ENCODE data around the gene EDNRA.

The EDNRA gene

DNA sequence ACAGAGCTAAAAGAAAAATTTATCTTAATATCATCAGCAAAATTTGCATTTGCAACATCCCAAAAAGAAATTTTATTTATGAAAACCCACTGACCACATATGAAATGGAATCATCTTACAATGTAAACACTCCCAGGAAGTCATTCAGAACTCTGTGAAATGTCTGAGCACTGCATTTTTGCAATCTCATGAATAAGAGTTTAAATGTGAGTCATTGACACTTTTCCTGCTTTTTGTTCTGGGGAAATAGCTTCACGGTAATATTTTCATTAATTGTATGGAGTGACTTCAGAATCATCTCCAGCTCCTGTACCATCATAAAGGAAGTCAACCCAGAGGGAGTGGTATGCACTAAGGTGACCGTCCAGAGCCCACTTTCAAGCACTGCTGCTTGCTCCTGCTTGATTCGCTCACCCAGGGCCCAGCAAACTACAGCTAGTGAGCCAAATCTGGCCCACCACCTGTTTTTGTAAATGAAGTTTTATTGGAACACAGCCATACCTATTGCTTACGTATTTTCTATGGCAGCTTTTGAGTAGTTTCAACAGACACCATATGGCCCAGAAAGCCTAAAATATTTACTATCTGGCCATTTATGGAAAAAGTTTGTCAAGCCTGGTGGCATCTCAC, 17.2 kb downstream of the EDNRA start:
- no peak for DNase-seq

- no peak for DNase-seq
Measured at GRCh38 chr4:147508346-147508745, 27.4 kb downstream of the EDNRA start.

GRCh38 chr4:147509386-147509785, 28.5 kb downstream of the EDNRA start:
- DNase-seq, result no peak

- no peak for DNase-seq
Measured at GRCh38 chr4:147510962-147511668, 30.2 kb downstream of the EDNRA start.

GRCh38 chr4:147513091-147513490, 32.2 kb downstream of the EDNRA start:
- DNase-seq, result no peak

- no peak for DNase-seq
Measured at GRCh38 chr4:147513952-147514351, 33.1 kb downstream of the EDNRA start.

DNA sequence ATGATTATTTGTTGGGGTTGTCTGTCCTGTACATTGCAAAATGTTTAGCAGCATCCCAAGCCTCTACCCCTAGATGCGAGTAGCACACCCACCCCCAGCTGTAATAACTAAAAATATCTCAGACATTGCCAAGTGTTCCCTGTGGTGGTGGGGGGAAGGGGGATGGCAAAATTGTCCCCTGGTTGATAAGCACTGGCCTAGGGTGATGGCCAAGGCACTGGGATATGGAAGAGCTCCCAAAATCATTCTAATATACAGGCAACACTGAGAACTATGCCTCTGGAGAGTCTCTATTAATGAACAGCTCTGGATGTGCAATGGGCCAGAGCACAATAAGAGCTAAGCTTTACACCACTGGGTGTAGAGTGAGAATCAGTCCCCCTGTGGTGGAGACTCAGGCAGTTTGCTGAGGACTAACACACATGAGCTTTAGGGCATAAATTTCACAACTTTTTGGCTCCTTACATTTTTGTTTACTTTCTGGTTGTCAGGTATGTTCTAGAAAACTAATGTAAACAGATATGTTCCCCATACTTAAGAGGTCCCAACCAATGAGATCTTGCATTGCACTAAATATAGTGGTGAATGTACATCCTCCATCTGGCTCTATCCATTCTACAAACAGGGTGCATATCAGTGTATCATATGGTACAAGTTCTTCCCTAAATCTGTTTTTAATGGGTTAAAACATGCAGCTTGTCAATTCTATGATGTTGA, 34.5 kb downstream of the EDNRA start:
- DNase-seq, result no peak

DNA sequence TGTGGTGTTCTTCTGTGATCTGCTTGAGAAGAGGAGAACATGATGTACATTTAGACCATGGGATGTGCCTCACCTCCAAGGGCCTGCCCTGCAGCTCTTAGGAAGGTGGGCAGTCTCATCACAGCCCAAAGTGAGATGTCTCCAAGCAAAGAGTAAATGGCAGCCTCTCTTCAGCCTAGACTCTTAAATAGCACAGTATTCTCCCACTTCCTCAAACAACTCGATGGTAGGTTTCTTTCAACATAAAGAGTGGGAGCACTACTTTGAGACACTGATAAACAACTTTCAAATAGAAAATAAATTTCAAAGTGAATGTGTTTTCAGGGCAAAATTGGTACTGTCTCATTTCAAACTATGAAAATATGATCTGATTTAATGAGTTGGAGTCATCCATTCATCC, 35.2 kb downstream of the EDNRA start:
- no peak for DNase-seq

DNA sequence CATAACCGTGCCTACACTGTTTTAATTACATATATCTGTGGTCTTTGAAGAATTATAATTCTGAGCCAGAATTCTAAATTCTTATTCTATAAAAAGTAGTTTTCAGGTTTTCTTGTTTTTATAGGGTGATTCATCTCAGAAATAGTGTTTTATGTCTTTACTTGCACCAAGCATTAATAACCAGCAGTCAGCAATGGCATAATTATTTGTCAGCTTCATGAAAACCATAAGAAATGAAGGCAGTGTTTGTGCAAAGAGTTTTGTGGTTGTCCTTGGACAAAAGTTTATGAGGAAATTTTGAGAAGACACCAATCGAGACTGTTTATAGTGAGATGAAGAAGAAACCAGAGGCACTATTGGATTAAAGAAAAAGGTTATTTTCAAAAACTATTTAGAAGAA, 37.2 kb downstream of the EDNRA start:
- DNase-seq, result no peak

DNA sequence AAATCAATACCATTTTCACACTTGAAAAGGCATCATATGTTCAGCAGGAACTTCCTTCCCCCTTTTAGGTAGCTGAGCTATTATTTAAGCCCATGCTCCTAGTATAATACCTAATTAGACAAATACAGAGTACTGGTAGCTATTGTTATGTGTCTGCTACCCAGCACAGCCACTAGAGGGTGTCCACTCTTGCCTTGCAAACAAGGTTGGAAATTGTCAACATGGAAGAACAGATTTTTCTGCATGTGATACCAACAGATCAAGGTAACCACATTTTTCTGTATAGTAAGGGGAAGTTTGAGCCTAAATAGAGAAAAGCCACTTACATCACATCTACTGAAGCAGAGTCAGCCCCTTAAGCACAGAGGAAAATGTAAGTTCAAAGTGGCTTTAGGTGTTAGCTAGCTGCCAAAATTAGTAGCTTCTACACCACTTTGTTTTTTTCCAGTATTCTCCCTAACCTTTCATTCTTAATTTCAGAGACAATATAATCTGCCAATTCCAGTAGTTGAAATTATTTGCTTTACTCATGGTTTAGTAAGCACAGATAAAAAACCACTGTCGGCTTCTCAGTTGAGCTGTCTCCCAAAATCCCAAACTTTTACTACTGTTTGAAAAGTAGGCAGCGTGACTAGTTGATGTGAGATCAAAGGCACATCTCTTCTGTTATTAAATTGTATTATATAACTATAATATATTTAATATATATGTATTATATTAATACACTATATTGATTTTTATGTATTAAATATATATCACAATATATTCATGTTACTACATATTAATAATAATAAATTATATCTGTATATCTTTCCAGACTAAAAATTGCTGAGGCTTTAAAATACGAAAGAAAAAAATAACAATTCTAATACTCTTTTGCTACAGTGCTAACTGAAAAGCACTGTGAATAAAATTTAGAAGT, 38.2 kb downstream of the EDNRA start:
- peak; percentile 45 for DNase-seq

DNA sequence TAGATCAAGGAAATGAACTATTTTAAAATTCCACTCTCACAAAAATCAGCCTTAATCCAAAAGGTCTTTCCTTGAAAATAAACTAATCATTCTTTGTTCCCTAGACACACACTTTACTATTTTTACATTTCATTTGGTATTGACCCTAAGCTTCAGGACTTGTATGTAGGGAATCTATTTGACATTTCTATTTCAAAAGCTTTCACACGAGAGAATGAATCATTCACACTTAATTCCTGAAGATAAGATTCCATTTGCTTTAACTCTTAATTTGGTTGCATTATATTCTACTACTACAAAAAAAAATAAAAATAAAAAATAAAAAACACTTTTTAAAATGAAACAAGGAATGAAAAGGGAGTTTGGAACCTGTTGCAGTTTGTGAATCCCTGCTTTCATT, 43.7 kb downstream of the EDNRA start:
- no peak for DNase-seq

GRCh38 chr4:147525494-147526271, 44.8 kb downstream of the EDNRA start:
- no peak for DNase-seq

DNA sequence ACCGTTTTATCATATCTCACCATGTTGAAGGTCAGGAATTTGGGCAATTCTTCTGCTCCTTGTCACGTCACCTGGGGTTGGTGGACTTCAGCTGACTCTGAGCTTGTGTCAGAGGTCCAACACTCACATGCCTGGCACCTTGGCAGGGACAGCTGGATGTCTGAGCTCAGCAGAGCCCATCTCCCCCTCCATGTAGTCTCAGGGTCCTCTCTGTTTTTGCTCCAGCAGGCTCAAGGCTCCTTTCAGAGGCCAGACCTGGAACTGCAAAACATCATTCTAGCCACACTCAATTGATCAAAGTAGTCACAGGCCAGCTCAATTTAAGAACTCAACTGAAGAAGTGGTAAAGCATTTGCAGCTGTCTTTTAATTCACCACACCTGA, 45.4 kb downstream of the EDNRA start:
- no peak for DNase-seq

- DNase-seq, result no peak
Measured at GRCh38 chr4:147528054-147528453, 47.2 kb downstream of the EDNRA start.

DNA sequence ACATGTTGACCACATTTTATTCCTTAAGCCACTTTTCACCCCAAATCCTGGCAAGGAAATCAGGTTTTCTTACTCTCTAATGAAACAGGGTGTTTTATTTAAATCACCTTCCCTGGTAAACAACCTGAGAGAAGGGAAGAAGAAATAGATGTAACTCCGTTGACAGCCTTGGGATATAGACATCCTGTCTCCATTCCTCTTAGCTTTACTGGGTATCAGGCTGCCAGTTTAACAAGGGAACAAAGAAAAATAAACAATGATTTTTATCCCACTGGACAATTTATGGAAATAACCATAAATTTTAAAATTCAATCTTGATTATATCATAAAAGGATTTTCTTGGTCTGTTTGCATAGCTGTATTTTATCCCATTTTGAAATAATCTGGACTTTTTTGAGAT, 49.2 kb downstream of the EDNRA start:
- no peak for DNase-seq

DNA sequence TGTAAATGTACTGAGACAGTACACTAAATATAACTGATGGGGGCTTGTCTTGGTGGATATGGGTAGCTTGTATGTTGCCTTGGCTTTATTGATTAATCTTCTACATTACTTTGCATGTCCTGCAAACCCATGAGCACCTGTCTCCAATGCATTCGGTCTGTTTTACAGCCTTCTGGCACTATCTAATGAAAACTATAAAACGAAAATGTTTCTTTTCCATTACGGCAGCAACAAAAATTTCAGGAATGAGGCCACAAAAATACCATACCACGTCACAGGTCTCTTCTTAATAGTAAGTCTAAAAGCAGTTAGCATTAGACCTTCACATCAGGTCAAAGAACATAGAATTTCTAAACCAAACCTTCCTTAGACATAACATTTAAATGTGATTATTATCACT, 49.8 kb downstream of the EDNRA start:
- DNase-seq, result no peak

DNA sequence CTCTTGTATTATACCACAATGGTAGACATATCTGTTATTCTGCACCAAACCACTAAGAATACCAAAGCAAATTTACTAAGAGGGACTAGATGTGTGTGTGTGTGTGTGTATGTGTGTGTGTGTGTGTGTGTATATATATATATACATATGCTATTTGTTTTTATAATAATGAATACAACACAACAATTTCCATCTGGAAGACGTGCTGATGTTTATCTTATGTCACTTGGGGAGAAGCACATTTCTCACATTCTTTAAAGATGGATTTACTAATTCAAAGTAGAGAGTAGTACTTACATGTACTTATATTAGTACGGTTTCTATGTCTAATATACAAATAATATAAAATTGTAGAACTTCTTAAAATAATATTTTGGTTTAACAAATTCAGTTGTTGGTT, 52.0 kb downstream of the EDNRA start:
- DNase-seq, result no peak

DNA sequence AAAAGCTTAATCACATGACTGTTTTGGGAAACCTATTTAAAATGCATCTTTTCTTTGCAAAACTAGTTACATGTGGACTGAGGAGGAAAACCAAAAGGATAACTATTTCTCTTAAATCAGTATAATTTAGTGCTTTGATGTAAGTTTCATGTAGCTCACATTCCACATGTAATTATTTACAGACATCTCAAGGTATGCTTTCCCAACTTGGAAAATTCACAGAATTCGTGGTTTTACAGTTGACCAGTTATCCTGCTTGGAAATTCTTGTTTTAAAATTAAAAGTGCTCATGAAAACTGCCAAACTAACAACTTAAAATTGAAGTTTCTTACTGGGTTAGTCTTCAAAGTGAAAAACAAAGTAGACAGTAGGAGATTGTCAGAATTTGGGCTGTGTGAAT, 52.4 kb downstream of the EDNRA start:
- DNase-seq, result no peak

DNA sequence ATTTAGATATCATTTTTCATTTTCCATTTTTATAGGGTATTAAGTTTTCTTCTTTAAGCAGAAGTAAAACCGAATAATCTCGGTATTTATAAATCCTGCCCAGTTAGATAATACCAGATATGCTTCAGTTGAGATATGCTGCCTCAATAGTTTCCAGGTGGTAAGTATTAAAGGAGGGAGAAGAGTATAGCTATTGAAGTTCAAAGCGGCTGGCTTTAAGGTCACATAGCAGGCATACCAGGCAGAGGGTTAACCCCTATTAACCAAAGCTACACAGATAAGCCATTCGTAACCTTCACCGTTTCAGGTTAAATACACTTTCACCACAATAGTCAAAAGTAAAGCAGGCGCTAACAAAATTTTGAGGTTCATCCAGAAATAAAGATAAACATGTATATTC, 54.2 kb downstream of the EDNRA start:
- DNase-seq, result no peak

DNA sequence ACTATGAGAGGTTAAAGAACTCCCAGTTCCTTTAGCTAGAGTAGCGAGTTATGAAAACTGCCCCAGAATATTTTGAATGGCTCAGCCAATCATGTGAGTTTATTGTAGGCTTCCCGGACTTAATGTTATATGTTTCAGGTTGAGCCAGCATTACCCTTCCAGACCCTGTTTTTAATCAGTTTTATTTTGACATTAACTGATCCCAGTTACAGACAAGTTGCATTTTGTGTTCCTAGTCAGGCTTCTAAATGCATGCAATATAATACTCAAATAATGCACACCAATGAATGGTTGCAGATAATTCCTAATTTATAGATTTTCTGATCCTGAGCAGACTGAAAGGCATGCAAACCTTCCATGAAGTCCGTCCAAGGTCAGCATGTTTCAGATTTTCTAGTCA, 57.8 kb downstream of the EDNRA start:
- DNase-seq, result no peak

- DNase-seq, result no peak
Measured at GRCh38 chr4:147539959-147540358, 59.1 kb downstream of the EDNRA start.

DNA sequence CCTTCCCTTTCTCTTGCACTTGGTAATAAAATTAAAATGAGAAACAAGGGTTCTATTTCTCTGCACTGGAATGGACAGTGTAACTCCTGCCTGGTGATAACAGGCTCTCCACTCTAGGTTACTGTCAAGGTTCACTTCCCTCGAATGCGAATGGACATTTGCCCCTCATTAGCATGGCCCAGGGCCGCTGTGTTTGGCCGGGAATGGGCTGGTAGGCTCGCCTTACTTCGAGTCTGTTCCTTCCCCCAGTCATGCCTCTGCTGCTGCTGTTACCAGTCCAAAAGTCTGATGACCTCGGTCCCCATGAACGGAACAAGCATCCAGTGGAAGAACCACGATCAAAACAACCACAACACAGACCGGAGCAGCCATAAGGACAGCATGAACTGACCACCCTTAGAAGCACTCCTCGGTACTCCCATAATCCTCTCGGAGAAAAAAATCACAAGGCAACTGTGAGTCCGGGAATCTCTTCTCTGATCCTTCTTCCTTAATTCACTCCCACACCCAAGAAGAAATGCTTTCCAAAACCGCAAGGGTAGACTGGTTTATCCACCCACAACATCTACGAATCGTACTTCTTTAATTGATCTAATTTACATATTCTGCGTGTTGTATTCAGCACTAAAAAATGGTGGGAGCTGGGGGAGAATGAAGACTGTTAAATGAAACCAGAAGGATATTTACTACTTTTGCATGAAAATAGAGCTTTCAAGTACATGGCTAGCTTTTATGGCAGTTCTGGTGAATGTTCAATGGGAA, 61.5 kb downstream of the EDNRA start:
- no peak for DNase-seq

Measured in NCI-H1092 treated with DMSO at 0.1 percent for 48 hours (cell line).